ENCODE data around the gene PARP3. TPM values are rescaled to one million over a fixed set of nuclear protein-coding genes. Genes with fewer than 3 reads are reported as not detected.

PARP3 gene
- polyA plus RNA-seq, 1 donor = 17.1 TPM

- no peak for DNase-seq
- H3K27me3 ChIP-seq (ENCODE audit: control insufficient read depth, insufficient read depth, low read length) = no peaks in the 10 kb centered on the region
Measured at GRCh38 chr3:51997935-51998596, 55.9 kb downstream of the PARP3 start.

More at GRCh38 chr3:51997935-51998596, 55.9 kb downstream of the PARP3 start:
- H3K27ac ChIP-seq (ENCODE audit: low read length) = no peak overlapping the region
- H3K36me3 ChIP-seq (ENCODE audit: control insufficient read depth, insufficient read depth, low read length) = peaks cover 17% of the 10 kb centered on the region
- H3K4me1 ChIP-seq (ENCODE audit: control insufficient read depth, insufficient read depth, low read length) = peaks cover 12% of the 10 kb centered on the region
- no peaks in the 10 kb centered on the region for H3K9me3 ChIP-seq (ENCODE audit: control insufficient read depth, low read depth, low read length)
- WGBS (ENCODE audit: insufficient coverage, low lambda C conversion rate) = no CpG with 5 or more reads among the region's 7 CpGs
- no peak overlapping the region for H3K4me3 ChIP-seq (ENCODE audit: low read length)

Other genes starting within 250 kb of the PARP3 start
- 0.18 TPM for gene GRM2, start 235.3 kb upstream of the PARP3 start, polyA plus RNA-seq
- not detected for gene IQCF6, start 163.1 kb upstream of the PARP3 start, polyA plus RNA-seq
- not detected for gene IQCF2, start 80.7 kb upstream of the PARP3 start, polyA plus RNA-seq
- gene IQCF5, start 66.8 kb upstream of the PARP3 start, polyA plus RNA-seq = not detected
- gene IQCF1, start 39.0 kb upstream of the PARP3 start, polyA plus RNA-seq = not detected
- 17.8 TPM for gene RRP9, start 459 bp upstream of the PARP3 start, polyA plus RNA-seq
- gene GPR62, start 13.0 kb downstream of the PARP3 start, polyA plus RNA-seq = 0.18 TPM
- 48.8 TPM for gene PCBP4, start 25.1 kb downstream of the PARP3 start, polyA plus RNA-seq
- 101 TPM for gene ABHD14B, start 31.7 kb downstream of the PARP3 start, polyA plus RNA-seq
- 14.1 TPM for gene ABHD14A, start 32.7 kb downstream of the PARP3 start, polyA plus RNA-seq
- gene ACY1, start 41.2 kb downstream of the PARP3 start, polyA plus RNA-seq = 269 TPM
- 2,526 TPM for gene RPL29, start 53.5 kb downstream of the PARP3 start, polyA plus RNA-seq
- gene DUSP7, start 114.2 kb downstream of the PARP3 start, polyA plus RNA-seq = 9.6 TPM
- 5.9 TPM for gene POC1A, start 212.1 kb downstream of the PARP3 start, polyA plus RNA-seq

All from large intestine (tissue), 3 donors.